ENCODE data around the gene C10orf71.

The C10orf71 gene

DNA sequence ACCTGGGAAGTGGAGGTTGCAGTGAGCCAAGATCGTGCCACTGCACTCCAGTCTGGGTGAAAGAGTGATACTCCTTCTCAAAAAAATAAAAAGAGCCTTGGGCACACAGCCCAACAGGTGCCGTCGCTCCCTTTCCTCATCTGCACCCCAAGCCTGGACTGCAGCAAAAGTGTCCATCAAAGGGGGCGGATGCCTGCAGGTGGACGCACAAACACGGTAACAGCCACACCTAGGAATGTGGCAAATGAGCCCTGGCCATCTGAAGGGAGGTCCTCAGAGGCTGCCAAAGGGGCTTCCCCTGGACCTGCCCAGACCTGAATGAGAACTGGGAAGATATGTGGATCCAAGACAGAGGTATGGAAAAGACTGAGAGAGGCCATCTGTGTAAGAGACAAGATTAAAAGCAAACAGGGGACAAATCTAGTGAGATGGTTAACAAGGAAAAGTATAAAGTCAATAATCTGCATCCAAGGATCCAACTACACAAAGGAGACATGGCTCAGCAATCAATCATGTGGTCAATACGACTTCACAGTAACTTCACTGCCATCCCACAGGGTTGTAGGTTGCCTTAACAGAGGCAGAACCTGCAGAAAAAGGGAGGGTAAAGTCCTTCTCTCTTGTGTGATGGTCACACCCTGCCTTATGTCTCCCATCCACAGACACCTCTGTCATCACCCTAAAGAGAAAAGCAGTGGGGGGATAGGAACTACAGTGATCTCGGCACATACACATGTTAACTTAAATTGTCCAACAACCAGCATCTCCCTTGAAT lies 71.5 kb downstream of the C10orf71 start:
- TF ChIP-seq, protein P1, sequence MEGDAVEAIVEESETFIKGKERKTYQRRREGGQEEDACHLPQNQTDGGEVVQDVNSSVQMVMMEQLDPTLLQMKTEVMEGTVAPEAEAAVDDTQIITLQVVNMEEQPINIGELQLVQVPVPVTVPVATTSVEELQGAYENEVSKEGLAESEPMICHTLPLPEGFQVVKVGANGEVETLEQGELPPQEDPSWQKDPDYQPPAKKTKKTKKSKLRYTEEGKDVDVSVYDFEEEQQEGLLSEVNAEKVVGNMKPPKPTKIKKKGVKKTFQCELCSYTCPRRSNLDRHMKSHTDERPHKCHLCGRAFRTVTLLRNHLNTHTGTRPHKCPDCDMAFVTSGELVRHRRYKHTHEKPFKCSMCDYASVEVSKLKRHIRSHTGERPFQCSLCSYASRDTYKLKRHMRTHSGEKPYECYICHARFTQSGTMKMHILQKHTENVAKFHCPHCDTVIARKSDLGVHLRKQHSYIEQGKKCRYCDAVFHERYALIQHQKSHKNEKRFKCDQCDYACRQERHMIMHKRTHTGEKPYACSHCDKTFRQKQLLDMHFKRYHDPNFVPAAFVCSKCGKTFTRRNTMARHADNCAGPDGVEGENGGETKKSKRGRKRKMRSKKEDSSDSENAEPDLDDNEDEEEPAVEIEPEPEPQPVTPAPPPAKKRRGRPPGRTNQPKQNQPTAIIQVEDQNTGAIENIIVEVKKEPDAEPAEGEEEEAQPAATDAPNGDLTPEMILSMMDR (IDR thresholded peaks at IDR 0.05; ENCODE audit: control extremely low read depth, extremely low read depth, low read depth, missing control alignments): no peak
- no peak for DNase-seq (ENCODE audit: extremely low spot score)
- CTCF ChIA-PET: no interaction called here
- POLR2A ChIA-PET: no interaction called here

DNA sequence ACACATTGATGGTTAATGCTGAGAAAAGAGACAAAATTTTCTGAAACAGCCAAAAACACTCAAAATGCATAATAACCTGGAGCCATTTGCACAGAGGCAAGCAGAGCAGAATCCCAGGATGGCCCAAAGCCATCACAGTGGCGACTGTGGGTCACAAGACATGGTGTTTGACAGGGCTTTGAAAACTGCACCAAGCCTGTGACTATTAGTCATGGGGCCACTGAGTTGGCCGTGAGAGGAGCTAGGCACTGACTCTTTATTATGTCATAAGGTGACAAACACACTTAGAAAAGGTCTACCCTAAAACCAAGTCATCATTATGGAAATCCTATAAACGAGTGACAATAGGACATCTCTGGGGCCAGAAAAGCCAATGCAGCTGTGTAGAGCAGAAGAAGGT lies 73.0 kb downstream of the C10orf71 start:
- TF ChIP-seq, protein P1 (IDR thresholded peaks at IDR 0.05; ENCODE audit: control extremely low read depth, extremely low read depth, low read depth, missing control alignments): no peak
- no peak for DNase-seq (ENCODE audit: extremely low spot score)
- CTCF ChIA-PET: interaction anchor here (0.7 to 1.6 kb wide), 3 partner anchors 9 to 12 kb away, joined by 3 to 6 read pairs (median 3); no protein-coding TSS in a partner anchor
- POLR2A ChIA-PET: no interaction called here

- POLR2A ChIA-PET: no interaction called here
Observed at GRCh38 chr10:49373361-49373760, 74.4 kb downstream of the C10orf71 start.

DNA sequence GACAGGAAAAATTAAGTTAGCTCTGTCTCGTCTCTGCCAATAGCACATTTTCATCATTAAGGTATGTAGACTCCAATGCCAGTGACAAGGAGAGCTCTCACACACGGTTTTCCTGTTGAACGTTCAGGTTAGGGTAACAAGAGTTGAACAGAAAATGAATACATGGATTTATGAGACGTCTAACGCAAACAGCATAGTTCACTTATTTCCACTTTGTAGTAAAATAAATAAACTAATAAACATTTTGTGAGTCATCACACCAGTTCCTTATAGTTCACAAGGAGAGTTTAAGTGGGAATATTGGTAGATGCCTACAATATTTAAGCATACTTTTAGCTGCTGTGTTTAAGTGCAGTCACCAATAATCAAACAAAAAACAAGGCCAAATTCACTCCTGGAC lies 75.8 kb downstream of the C10orf71 start:
- TF ChIP-seq, protein P1 (IDR thresholded peaks at IDR 0.05; ENCODE audit: control extremely low read depth, extremely low read depth, low read depth, missing control alignments): no peak
- no peak for DNase-seq (ENCODE audit: extremely low spot score)
- CTCF ChIA-PET: no interaction called here
- POLR2A ChIA-PET: no interaction called here

More at GRCh38 chr10:49373361-49373760, 74.4 kb downstream of the C10orf71 start:
- TF ChIP-seq, protein P1 (IDR thresholded peaks at IDR 0.05; ENCODE audit: control extremely low read depth, extremely low read depth, low read depth, missing control alignments): no peak
- CTCF ChIA-PET: interaction anchor here (1.2 to 1.6 kb wide), 2 partner anchors 10 to 11 kb away, joined by 3 to 6 read pairs; no protein-coding TSS in a partner anchor
- no peak for DNase-seq (ENCODE audit: extremely low spot score)

DNA sequence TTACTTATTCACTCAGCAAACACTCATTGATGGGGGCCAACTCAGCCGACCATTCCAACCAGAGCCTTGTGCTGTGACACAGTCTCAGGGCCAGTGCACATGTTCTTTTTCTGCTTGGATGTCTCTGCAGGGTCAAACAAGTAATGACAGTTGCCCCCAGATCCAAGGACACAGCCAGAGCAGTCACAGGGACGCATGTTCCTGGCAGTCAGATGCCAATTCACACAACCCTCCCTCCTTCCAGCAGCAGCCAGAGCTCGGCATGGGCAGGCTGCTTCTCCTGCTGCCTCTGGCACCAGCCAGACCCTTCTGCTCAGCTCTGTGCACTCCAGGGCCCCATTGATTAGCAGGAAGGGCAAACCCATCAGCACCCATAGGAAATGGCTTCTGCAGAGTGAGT lies 76.6 kb downstream of the C10orf71 start:
- TF ChIP-seq, protein P1 (IDR thresholded peaks at IDR 0.05; ENCODE audit: control extremely low read depth, extremely low read depth, low read depth, missing control alignments): no peak
- DNase-seq (ENCODE audit: extremely low spot score): no peak
- ChIA-PET POLR2A (interaction anchor here (0.5 kb wide), 1 partner anchor 313 kb away, joined by 3 read pairs; no protein-coding TSS in a partner anchor), CTCF (no interaction called here)

All from GM10248 (cell line).